Stimulated activated CD4-positive, alpha-beta T cell treated with anti-CD3 and anti-CD28 coated beads, TNF-alpha, amount 100 ng/mL, for 4 hours (primary cell): ENCODE results near the gene EGFL7.

Experiments
- DNase-seq, 3 experiments: peaks; one replicate each; pipeline ENCODE4 v3.0.0-alpha.2; 2020; ENCODE audit warnings: low read depth in 3 of 3

EGFL7 gene

GRCh38 chr9:136714893-136715274 lies 52.2 kb downstream of the EGFL7 start:
- no peak for DNase-seq

- DNase-seq, result no peak
Observed at GRCh38 chr9:136717399-136717798, 54.7 kb downstream of the EGFL7 start.

GRCh38 chr9:136718345-136719194 lies 55.9 kb downstream of the EGFL7 start:
- no peak for DNase-seq

- DNase-seq, result no peak
Observed at GRCh38 chr9:136719195-136719880, 56.6 kb downstream of the EGFL7 start.

- no peak for DNase-seq
Observed at GRCh38 chr9:136720251-136720897, 57.7 kb downstream of the EGFL7 start.

GRCh38 chr9:136720898-136721338 lies 58.2 kb downstream of the EGFL7 start:
- DNase-seq, result no peak

- DNase-seq, result no peak
Observed at GRCh38 chr9:136721339-136722092, 58.8 kb downstream of the EGFL7 start.
